Pons (tissue), 1 donor: ENCODE measurements around the gene PARP11.

Experiments
- DNase-seq: peaks from one replicate; pipeline ENCODE4 v3.0.0-alpha.2; 2016; ENCODE audit warnings: low spot score

PARP11 gene

DNA sequence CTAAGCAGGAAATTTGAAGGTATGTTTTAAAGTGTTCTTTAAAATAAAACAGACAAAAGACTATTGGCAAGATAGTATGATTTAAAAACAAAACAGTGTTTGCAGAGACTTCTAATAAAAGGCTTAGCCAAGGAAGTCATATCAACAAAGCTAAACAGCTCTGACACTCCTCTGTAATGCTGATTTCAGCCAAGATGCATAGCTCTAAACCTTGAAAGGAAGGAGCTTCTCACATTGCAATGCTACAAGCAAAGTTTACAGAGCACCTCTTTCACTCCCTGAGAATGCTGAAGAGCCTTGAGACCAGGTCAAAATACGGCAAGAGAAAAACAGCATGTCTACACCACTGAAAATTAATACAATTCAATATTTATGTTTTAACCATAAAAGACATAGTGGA, 51.8 kb downstream of the PARP11 start:
- no peak for DNase-seq

- no peak for DNase-seq
These were observed 53.1 kb downstream of the PARP11 start for GRCh38 chr12:3820122-3820521.

GRCh38 chr12:3816266-3816665, 56.9 kb downstream of the PARP11 start:
- no peak for DNase-seq

DNA sequence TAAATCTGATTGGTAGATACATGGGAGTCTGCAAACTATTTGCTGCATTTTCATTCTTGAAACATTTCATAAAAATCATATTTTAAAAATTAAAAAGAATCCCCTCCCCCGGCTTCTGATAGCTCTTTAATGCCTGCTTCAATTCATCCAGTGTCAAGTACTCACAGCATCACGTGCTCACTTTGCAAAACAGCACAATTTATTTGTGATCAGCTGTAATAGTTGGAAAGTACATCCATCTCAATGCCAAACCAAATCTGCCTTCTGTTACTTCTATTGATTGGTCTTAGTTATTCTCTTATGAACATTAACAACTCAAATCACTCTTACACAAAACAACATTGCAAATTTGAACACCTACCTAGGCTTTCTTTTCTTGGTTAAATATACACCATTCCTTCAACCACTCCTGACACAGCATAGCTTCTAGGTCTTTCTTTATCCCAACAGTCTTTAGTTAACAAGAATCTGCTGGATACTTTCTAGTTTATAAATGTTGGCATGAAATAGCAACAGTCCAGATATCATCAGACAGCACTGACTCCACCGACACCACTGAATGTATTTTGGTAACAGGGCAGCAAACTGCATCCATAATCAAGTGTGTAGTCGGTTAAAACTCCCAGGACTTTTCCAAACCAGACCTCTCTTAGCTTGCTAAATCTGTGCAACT, 58.0 kb downstream of the PARP11 start:
- no peak for DNase-seq

DNA sequence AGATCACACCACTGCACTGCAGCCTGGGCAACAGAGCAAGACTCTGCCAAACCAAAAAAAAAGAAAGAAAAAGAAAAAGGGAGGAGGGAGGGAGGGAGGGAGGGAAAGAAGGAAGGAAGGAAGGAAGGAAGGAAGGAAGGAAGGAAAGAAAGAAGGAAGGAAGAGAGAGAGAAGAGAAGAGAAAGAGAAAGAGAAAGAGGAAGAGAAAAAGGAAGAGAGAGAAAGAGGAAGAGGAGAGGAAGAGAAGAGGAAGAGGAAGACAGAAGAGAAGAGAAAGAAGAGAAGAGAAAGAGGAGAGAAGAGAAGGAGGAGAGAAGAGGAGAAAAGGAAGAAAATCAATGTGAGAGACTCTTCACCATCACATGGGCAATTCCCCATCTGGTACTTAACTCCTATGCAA, 62.7 kb downstream of the PARP11 start:
- no peak for DNase-seq

DNA sequence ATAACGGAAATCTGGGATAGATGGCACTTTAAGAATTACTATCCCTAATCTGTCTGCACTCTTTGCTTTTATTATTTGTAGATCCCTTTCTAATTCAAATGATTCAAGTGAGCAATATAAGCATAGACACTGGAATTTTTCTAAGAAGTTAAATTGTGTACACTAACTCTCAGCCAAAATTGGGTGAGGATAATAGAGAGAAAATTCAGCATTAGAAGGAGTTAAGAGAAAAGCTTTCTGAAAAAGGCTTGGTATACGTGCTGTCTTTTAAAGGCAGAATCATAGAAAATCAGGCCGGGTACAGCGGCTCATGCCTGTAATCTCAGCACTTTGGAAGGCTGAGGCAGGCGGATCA, 63.2 kb downstream of the PARP11 start:
- DNase-seq: no peak

- no peak for DNase-seq
These were observed 63.7 kb downstream of the PARP11 start for GRCh38 chr12:3809357-3810015.

DNA sequence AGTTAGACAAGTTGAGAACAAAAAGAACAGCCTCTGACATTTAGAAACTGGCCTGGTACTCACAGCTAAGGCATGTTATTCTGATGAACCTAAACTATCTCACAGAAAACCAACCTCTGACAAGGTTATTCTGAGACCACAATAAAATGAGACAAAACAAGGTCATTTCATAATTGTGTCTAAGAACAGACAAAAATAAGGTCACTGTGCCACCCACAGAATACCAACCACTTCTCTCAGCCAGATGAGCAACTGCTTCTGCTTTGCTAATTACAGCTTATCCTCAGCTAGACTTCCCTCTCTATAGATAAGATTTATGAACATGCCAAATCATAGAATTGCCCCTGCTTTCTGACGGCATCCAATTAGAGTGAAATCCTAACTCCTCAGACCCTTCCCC, 68.1 kb downstream of the PARP11 start:
- no peak for DNase-seq

- peak; percentile 67 for DNase-seq
These were observed 69.2 kb downstream of the PARP11 start for GRCh38 chr12:3803865-3804472.

DNA sequence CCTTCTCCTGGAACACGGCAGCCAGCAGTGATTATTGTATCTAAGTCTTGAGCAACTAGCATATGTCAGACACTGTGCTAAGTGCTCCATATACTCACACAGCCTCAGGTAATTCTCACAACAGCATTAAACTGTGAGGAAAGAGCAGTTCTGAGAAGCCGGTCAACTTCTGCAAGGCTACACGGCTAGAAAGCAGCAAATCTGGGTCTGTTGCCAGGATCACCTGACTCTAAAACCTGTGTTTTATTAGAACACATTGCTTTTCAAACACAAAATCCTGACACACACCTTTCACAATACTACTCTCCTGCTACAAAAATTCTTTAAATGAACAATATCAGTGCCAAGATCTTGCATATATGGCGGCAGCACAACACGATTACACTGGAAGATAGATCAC, 70.5 kb downstream of the PARP11 start:
- no peak for DNase-seq

- DNase-seq: no peak
These were observed 75.6 kb downstream of the PARP11 start for GRCh38 chr12:3797531-3798048.

GRCh38 chr12:3795492-3796133, 77.6 kb downstream of the PARP11 start:
- no peak for DNase-seq

GRCh38 chr12:3795066-3795465, 78.1 kb downstream of the PARP11 start:
- DNase-seq: no peak

DNA sequence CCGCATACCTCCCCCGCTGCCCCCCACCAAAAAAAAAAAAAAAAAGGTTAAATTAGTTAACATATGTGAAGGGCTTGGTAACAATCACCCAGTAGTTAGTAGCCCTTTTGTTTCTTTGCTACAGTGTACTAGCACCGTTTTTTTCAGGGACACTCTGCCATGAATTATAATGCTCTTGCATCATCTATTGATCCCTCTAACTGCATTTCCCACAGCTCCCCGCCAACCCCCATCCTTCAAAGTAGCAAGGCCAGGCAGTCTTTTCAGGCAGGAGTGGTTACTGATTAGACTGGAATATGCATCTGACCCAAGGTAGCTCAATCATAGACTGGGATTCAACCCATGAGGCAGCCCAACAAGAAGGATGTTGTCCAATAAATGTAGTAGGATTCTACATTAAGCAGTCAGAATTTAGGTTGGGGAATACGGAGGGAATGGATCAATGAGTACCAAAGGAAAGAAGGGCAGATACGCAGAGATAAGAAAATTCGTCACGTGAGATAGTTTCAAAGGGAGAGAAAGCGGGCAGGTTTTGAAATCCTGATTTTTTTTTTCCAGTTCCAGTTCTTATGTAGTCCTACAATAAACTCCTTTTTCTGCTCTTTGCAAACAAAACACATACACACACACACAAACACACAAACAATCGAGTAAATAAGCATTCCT, 80.4 kb downstream of the PARP11 start:
- no peak for DNase-seq

GRCh38 chr12:3791256-3791874, 81.8 kb downstream of the PARP11 start:
- DNase-seq: no peak

DNA sequence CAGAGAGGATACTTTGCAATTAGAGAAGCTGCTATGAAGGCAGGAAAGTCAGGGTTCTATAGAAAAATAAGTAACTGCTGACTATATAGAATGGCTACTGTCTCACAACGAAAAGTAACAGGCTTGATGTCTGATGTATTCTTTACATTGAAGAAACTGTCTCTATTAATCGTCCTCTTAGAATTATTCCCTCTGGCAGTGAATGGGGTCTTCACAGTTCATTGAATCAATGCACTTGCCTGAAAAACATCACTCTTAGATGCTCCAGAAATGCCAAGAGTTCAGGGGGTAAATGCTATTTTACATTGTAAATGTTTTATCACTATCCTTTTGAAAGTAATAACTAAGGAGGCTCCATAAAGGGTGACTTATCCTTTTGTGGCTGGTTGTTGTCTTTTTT, 82.6 kb downstream of the PARP11 start:
- no peak for DNase-seq

DNA sequence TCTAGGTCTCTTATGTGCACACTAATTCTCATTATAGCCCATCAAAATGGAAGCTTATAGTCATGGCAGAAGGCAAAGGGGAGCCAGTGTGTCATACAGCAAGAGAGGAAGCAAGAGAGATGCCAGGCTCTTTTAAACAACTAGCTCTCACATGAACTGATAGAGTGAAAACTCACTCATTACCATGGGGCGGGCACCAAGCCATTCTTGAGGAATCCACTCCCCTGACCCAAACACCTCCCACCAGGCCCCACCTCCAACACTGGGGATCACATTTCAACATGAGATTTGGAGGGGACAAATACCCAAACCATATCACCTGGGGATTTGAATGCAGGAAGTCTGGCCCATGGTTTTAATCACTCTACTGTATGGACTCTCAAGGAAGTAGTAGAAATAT, 83.4 kb downstream of the PARP11 start:
- no peak for DNase-seq

DNA sequence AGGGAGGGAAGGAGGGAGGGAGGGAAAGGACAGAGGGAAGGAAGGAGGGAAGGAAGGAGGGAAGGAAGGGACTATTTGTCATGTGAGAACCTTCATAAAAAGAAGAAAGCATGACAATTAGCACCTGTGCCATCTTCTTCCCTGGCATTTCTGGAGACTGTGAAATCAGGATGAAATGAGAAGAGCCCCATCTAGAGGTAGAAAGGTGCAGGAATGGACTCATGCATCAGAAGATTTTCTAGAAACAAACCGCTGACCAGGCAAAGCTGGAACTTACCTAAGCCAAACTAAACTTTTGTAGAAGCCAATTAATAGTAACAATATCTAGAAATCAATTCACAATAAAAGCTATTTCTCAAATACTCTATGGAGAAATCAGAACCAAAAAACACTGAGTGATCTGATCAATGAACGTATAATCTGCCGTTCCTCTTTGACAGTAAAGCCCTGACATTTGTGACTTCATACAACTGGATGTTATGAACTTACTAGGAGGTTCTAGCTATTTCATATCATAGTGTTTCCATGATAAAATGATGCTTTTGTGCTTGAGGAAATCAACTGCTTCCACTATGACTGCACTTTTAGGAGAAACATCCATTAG, 95.9 kb downstream of the PARP11 start:
- DNase-seq: peak; percentile 50

DNA sequence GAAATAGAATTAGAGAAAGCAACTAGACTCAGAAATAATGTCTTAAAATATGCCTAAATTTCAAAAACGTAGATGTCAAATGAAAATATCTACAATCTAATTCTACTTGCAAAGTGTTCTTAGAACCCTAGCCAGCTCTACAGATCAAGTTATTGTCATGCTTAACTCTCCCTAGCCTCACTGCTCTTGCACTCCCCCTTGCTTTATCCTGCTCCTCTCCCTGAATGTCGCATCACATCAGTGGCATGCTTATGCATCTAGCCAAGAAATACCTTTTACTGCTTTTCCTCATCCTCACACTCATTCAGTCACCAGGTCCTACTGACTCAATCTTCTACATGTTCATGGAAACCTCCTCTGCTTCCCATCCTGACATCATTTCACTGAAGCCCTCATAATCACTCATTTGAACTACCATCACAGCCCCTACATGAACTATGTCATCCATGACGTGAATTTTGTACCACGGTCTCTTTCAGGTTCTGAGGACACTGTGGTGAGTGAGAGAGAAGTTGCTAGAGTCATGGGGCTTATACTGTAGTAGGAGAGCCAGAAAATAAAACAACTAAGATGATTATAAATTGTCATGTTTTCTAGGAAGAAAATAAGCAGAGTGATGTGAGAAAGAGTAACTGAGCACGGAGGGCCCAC, 97.7 kb downstream of the PARP11 start:
- DNase-seq: no peak

GRCh38 chr12:3772380-3772779, 100.8 kb downstream of the PARP11 start:
- DNase-seq: no peak

DNA sequence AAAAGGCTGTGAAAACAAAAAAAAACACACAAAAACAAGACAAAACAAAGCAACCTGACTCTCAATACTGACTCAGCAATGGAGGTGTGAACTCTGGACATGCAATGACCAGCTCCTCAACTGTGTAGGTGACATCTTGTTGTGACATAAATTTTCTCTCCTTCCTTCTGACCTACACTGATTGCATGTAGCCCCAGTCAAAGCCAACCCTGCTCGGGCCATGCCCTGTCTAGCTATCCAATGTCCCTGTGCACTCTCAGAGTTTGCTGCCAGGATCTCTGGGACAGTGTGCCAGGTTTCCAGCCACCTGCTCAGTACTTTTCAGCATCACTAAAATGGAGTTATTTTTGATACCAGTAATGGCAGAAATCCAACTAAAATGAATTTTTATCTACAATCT, 101.3 kb downstream of the PARP11 start:
- DNase-seq: no peak
